ENCODE results near the gene PPIF. TPM values are rescaled to one million over a fixed set of nuclear protein-coding genes. Genes with fewer than 3 reads are reported as not detected.
A peak's percentile ranks its signal among the peaks of the same experiment; 100 is the strongest.

The PPIF gene
- total RNA-seq, 2 experiments from 2014 or later = 55.7 to 121 TPM

DNA sequence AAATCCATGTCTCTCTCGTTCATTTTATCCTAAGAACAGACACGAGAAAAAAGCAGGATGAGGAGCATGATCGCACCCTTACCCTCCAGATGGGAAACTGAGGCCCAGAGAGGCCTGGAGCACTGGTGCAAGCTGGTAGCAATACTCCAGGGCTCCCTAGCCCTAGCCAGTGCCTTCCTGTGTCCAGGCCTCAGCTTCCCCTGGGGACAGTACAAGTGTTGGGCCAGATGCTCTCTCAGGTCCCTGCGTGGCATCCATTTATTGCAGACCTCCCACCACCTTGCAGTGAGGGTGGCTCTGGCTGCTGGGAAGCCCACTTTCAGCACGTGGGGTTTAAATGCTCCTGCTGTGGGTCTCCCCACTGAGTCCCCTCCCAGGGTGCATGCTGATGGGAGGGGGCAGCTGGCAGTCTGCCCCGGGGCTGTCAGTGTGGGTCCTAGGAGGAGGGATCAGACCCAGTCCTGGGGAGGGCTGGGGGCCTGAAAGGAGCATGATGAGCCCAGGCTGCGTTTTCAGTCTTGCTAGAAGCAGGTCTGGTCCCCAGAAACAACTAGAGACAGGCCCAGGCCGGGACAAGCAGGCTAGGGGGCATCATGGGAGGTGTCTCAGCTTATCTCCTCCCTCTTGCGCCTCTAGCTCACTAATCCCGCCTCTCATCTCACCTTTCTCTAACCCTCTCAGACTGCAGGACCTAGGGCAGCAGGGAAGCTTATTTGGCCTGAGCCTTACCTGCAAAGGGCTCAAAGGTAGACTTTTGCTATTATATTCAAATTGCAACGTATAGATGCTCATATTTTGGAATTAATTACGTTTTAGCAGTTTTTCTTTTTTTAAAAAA lies 662 bp upstream of the PPIF start:
- ChIA-PET CTCF (ENCODE audit: unreplicated experiment) (interaction anchor here (0.6 to 0.7 kb wide), 2 partner anchors 24 to 28 kb away, joined by 3 read pairs; no protein-coding TSS in a partner anchor), POLR2A (interaction anchor here (1.1 to 1.7 kb wide), 3 partner anchors 10 to 65 kb away, joined by 4 to 5 read pairs (median 4); no protein-coding TSS in a partner anchor)
- Histone ChIP-seq H3K4me3 (ENCODE audit: low read depth, low read length, poor library complexity, severe bottlenecking) (peak overlapping the region; percentile 96), H4K20me1 (ENCODE audit: insufficient read depth, low read length) (peaks cover 13% of the 10 kb centered on the region), H3K9me3 (ENCODE audit: low read length) (no peaks in the 10 kb centered on the region), H3K36me3 (ENCODE audit: insufficient read depth, low read length) (peaks cover 35% of the 10 kb centered on the region), H3K79me2 (ENCODE audit: insufficient read depth, low read depth, low read length) (peaks cover 25% of the 10 kb centered on the region), H3K9me2 (ENCODE audit: insufficient read depth, low read length) (no peaks in the 10 kb centered on the region), H3K4me1 (ENCODE audit: insufficient read depth, low read length, poor library complexity, severe bottlenecking) (peaks cover 30% of the 10 kb centered on the region), H2AFZ (ENCODE audit: low read length) (peak overlapping the region; percentile 84; the same call in 1 of the 2 replicates), H3K4me2 (ENCODE audit: low read length) (peak overlapping the region; percentile 80), H3K27ac (ENCODE audit: low read depth, low read length, poor library complexity, severe bottlenecking) (peak overlapping the region; percentile 78)
- TSS peak; percentile 56 for BruUV-seq (replicated peaks)
- peak; percentile 51 for DNase-seq (ENCODE audit: low spot score)
- TF ChIP-seq, protein P1, sequence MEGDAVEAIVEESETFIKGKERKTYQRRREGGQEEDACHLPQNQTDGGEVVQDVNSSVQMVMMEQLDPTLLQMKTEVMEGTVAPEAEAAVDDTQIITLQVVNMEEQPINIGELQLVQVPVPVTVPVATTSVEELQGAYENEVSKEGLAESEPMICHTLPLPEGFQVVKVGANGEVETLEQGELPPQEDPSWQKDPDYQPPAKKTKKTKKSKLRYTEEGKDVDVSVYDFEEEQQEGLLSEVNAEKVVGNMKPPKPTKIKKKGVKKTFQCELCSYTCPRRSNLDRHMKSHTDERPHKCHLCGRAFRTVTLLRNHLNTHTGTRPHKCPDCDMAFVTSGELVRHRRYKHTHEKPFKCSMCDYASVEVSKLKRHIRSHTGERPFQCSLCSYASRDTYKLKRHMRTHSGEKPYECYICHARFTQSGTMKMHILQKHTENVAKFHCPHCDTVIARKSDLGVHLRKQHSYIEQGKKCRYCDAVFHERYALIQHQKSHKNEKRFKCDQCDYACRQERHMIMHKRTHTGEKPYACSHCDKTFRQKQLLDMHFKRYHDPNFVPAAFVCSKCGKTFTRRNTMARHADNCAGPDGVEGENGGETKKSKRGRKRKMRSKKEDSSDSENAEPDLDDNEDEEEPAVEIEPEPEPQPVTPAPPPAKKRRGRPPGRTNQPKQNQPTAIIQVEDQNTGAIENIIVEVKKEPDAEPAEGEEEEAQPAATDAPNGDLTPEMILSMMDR (conservative IDR thresholded peaks at IDR 0.05; ENCODE audit: low read length) = no peak
- no peak for TF ChIP-seq EZH2phosphoT487 (IDR thresholded peaks at IDR 0.05; ENCODE audit: borderline replicate concordance, low read depth, low read length)
- intact Hi-C loops (cut with micrococcal nuclease; ENCODE audit: unreplicated experiment) = loop anchor here (2.0 kb wide), 1 partner anchor 98 kb away; no protein-coding TSS in a partner anchor

DNA sequence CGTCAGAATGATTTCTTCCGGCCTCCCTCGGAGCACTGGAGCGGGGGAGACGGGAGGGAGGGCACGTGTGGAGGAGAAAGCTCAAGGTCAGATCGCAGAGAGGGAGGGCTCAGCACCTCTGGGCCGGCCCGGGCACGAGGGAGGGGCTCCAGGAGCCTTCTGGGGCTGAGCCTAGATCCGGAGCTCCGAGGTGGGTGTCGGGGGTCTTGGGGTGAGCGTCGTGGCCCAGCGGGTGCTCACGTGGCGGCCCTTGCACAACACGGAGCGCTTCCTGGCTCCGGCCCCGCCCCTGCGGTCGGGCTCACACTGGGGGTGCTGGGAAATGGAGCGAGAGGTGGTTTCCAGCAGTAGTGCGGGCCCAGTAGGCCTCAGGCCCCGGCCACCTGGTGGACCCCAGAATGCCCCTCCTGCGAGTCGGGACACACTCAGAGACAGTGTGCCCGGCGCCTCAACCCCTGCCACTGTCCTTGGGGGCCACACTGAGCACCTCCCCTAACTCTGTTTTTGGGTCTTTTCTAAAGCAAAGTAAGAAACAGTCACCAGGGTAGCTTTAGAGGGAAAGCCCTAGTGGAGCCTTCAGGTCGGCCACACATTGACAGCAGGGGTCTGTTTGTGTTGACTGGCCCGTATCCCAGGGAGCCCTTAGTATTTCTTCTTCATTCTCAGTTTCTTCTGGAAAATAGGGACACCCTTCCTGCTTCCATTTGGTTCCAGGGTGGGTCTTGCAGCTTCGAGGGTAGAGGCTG lies 798 bp downstream of the PPIF start:
- Histone ChIP-seq H4K20me1 (ENCODE audit: insufficient read depth, low read length) (peaks cover 13% of the 10 kb centered on the region), H3K36me3 (ENCODE audit: insufficient read depth, low read length) (peaks cover 50% of the 10 kb centered on the region), H3K9me2 (ENCODE audit: insufficient read depth, low read length) (no peaks in the 10 kb centered on the region), H3K4me1 (ENCODE audit: insufficient read depth, low read length, poor library complexity, severe bottlenecking) (peaks cover 30% of the 10 kb centered on the region), H3K4me2 (ENCODE audit: low read length) (peak overlapping the region; percentile 80), H2AFZ (ENCODE audit: low read length) (peak overlapping the region; percentile 48; the same call in 1 of the 2 replicates), H3K4me3 (ENCODE audit: low read depth, low read length, poor library complexity, severe bottlenecking) (peak overlapping the region; percentile 96), H3K27ac (ENCODE audit: low read depth, low read length, poor library complexity, severe bottlenecking) (peak overlapping the region; percentile 78), H3K9me3 (ENCODE audit: low read length) (no peaks in the 10 kb centered on the region), H3K79me2 (ENCODE audit: insufficient read depth, low read depth, low read length) (peaks cover 25% of the 10 kb centered on the region)
- POLR2A ChIA-PET = interaction anchor here (0.9 to 1.3 kb wide), 4 partner anchors 27 to 107 kb away, joined by 3 read pairs; no protein-coding TSS in a partner anchor
- BruUV-seq (replicated peaks) = no TSS peak
- DNase-seq (ENCODE audit: low spot score) = peak; percentile 80
- CTCF ChIA-PET (ENCODE audit: unreplicated experiment) = interaction anchor here (0.6 kb wide), 1 partner anchor 135 kb away, joined by 3 read pairs; no protein-coding TSS in a partner anchor
- intact Hi-C loops (cut with micrococcal nuclease; ENCODE audit: unreplicated experiment) = loop anchor here (2.0 kb wide), 1 partner anchor 99 kb away; no protein-coding TSS in a partner anchor
- no peak for TF ChIP-seq EZH2phosphoT487 (IDR thresholded peaks at IDR 0.05; ENCODE audit: borderline replicate concordance, low read depth, low read length)
- TF ChIP-seq, protein P1 (conservative IDR thresholded peaks at IDR 0.05; ENCODE audit: low read length) = no peak
